CD4-positive, CD25-positive, alpha-beta regulatory T cell (primary cell): Measurements from ENCODE around the gene TRUB1. TPM values are rescaled to one million over a fixed set of nuclear protein-coding genes. Genes with fewer than 3 reads are reported as not detected.
"Not testable (repeated sequence)": the region's sequence is repeated elsewhere in the genome, so short reads cannot be mapped to it uniquely, and the experiment has no call there.

Experiments
- ATAC-seq, 2 donors: fragments of 150-1000 bp; cut with Tn5 transposase; one replicate each; pipeline ENCODE4 v1.10.0; 2021; ENCODE audit warnings: low read depth in 2 of 2, moderate number of reproducible peaks in 2 of 2, moderate library complexity in 1 of 2
- DNase-seq, 3 donors: peaks; one replicate each; pipeline versions ENCODE4 v3.0.0 to v3.0.0-alpha.2; 2012 to 2022; ENCODE audit warnings: mixed read lengths in 1 of 3
- H3K27ac ChIP-seq: one replicate; pipeline ENCODE4 v1.7.0; 2013; ENCODE audit warnings: mild to moderate bottlenecking, low read length; ENCODE audit not compliant: insufficient read depth, poor library complexity, severe bottlenecking
- H3K27me3 ChIP-seq: one replicate; pipeline ENCODE4 v1.7.0; 2013; ENCODE audit warnings: low read length; ENCODE audit not compliant: control insufficient read depth, insufficient read depth
- H3K36me3 ChIP-seq: one replicate; pipeline ENCODE4 v1.7.0; 2013; ENCODE audit warnings: mild to moderate bottlenecking, low read length, moderate library complexity; ENCODE audit not compliant: control insufficient read depth, insufficient read depth
- H3K4me1 ChIP-seq: 2 replicates; pipeline ENCODE4 v1.7.0; 2013; ENCODE audit warnings: mild to moderate bottlenecking, low read length; ENCODE audit not compliant: insufficient read depth, control insufficient read depth, poor library complexity, severe bottlenecking
- H3K4me3 ChIP-seq: one replicate; pipeline ENCODE4 v1.7.0; 2013; ENCODE audit warnings: low read depth, mild to moderate bottlenecking, low read length, moderate library complexity
- H3K9me3 ChIP-seq, 2 experiments: 1 replicate in 1 of 2; 2 replicates in 1 of 2; pipeline ENCODE4 v1.7.0; 2013; ENCODE audit warnings: low read length in 2 of 2, mild to moderate bottlenecking in 1 of 2, moderate library complexity in 1 of 2; ENCODE audit not compliant: control insufficient read depth in 2 of 2
- H3K27ac Mint-ChIP-seq, 3 donors: one replicate each; pipeline ENCODE4 v1.8.0; 2020 to 2022; ENCODE audit warnings: mild to moderate bottlenecking in 3 of 3, mixed read lengths in 3 of 3, moderate library complexity in 2 of 3
- H3K27me3 Mint-ChIP-seq: one replicate; pipeline ENCODE4 v1.8.0; 2022; ENCODE audit warnings: mild to moderate bottlenecking, mixed read lengths
- H3K36me3 Mint-ChIP-seq: one replicate; pipeline ENCODE4 v1.8.0; 2020; ENCODE audit warnings: mixed read lengths
- H3K4me1 Mint-ChIP-seq, 4 donors: one replicate each; pipeline ENCODE4 v1.8.0; 2020 to 2022; ENCODE audit warnings: mixed read lengths in 4 of 4, mild to moderate bottlenecking in 1 of 4
- H3K4me3 Mint-ChIP-seq, 4 donors: one replicate each; pipeline ENCODE4 v1.8.0; 2020 to 2022; ENCODE audit warnings: mild to moderate bottlenecking in 4 of 4, mixed read lengths in 4 of 4, moderate library complexity in 3 of 4
- H3K9me3 Mint-ChIP-seq, 7 donors: one replicate each; pipeline ENCODE4 v1.8.0; 2020 to 2022; ENCODE audit warnings: mixed read lengths in 7 of 7, mild to moderate bottlenecking in 3 of 7, moderate library complexity in 2 of 7
- polyA plus RNA-seq, 4 donors: library from polyadenylated mRNA; unstranded; fragments of 300-500 nt; fragmentation: Illumina TruSeq; gene quantifications; one replicate each; pipeline ENCODE4 v1.2.3, GENCODE V29; 2021
- total RNA-seq: library from RNA; stranded (reverse); gene quantifications from one replicate; pipeline ENCODE4 v1.2.3, GENCODE V29; 2022

TRUB1 gene
- 8.0 TPM for total RNA-seq
- 10 to 100 TPM in 1 of 4 donors, 1 to 10 TPM in 3; 7.4 to 12.1 (median 8.6) TPM for polyA plus RNA-seq

GRCh38 chr10:114937962-114938855 lies at the start of gene TRUB1:
Gene TRUB1 (plus strand): TSS chr10:114938195. CDS start chr10:114938254, 59 bp downstream.
- Histone ChIP-seq H3K4me1 (peaks cover 13% of the 10 kb centered on the region), H3K9me3 (no peaks in the 10 kb centered on the region), H3K27ac (peak within 1 kb of the TSS; percentile 72), H3K4me3 (peak within 1 kb of the TSS; percentile 90), H3K27me3 (peaks cover 1% of the 10 kb centered on the region), H3K36me3 (peaks cover 12% of the 10 kb centered on the region)
- H3K9me3 Mint-ChIP-seq = peaks cover 0 to 1% (median 0%) of the 10 kb centered on the region in 7 donors
- peaks cover 12% of the 10 kb centered on the region for H3K36me3 Mint-ChIP-seq
- no peaks in the 10 kb centered on the region for H3K27me3 Mint-ChIP-seq
- ATAC-seq (peak; percentile 100), DNase-seq (peak; percentile 82 to 96 (median 87))
- peak within 1 kb of the TSS; percentile 97 to 99 (median 98) for H3K4me3 Mint-ChIP-seq
- peak within 1 kb of the TSS; percentile 96 to 98 (median 97) for H3K27ac Mint-ChIP-seq
- H3K4me1 Mint-ChIP-seq = peaks cover 26 to 38% (median 31%) of the 10 kb centered on the region in 4 donors

GRCh38 chr10:114893251-114893650 lies 44.7 kb upstream of the TRUB1 start:
- Histone ChIP-seq H3K4me1 (no peaks in the 10 kb centered on the region), H3K9me3 (no peaks in the 10 kb centered on the region), H3K4me3 (no peak overlapping the region), H3K27me3 (peaks cover 2% of the 10 kb centered on the region), H3K27ac (no peak overlapping the region), H3K36me3 (no peaks in the 10 kb centered on the region)
- Mint-ChIP-seq H3K4me3 (no peak overlapping the region), H3K27ac (no peak overlapping the region), H3K36me3 (no peaks in the 10 kb centered on the region), H3K9me3 (peaks cover 0 to 1% (median 0%) of the 10 kb centered on the region in 7 donors), H3K4me1 (no peaks in the 10 kb centered on the region), H3K27me3 (peaks cover 7% of the 10 kb centered on the region)
- ATAC-seq (no peak), DNase-seq (no peak)

GRCh38 chr10:114894911-114895310 lies 43.1 kb upstream of the TRUB1 start:
- Mint-ChIP-seq H3K9me3 (peaks cover 0 to 3% (median 0%) of the 10 kb centered on the region in 7 donors), H3K27ac (no peak overlapping the region), H3K4me3 (no peak overlapping the region), H3K36me3 (no peaks in the 10 kb centered on the region), H3K27me3 (peaks cover 11% of the 10 kb centered on the region), H3K4me1 (no peaks in the 10 kb centered on the region)
- Histone ChIP-seq H3K9me3 (no peaks in the 10 kb centered on the region), H3K27me3 (no peaks in the 10 kb centered on the region), H3K4me3 (no peak overlapping the region), H3K27ac (no peak overlapping the region), H3K36me3 (no peaks in the 10 kb centered on the region), H3K4me1 (no peaks in the 10 kb centered on the region)
- DNase-seq (no peak), ATAC-seq (no peak)

DNA sequence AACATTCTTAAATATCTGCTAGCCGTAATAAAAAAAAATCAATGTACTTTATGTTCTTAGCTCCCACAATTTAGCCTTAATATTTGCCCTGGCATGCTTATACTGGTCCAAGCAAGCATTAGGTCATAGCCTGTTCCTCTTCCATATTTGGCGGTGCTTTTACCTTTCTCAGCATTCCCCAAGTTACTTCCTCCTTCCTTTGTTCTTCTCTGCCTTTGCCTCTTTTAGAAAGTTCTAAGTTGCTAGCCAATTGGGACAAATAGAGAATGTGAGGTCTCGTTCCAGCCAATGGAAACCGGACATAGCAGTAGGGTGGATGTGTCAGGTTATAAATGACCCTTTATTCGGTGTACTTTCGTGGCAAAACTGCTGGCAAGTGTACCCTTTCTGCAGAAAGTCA lies 41.0 kb upstream of the TRUB1 start:
- H3K4me3 Mint-ChIP-seq, ATAC-seq, H3K27ac Mint-ChIP-seq, H3K36me3 Mint-ChIP-seq, H3K36me3 ChIP-seq, DNase-seq, H3K9me3 Mint-ChIP-seq, H3K4me1 ChIP-seq, H3K27me3 ChIP-seq, H3K4me1 Mint-ChIP-seq, H3K4me3 ChIP-seq, H3K27ac ChIP-seq, H3K9me3 ChIP-seq: not testable (repeated sequence)
- peaks cover 11% of the 10 kb centered on the region for H3K27me3 Mint-ChIP-seq

GRCh38 chr10:114897593-114897992 lies 40.4 kb upstream of the TRUB1 start:
- H3K9me3 ChIP-seq = no peaks in the 10 kb centered on the region
- no peaks in the 10 kb centered on the region for H3K36me3 Mint-ChIP-seq
- no peak overlapping the region for H3K4me3 ChIP-seq
- H3K4me1 Mint-ChIP-seq = no peaks in the 10 kb centered on the region
- H3K4me3 Mint-ChIP-seq = no peak overlapping the region
- H3K27me3 Mint-ChIP-seq = peaks cover 11% of the 10 kb centered on the region
- no peaks in the 10 kb centered on the region for H3K27me3 ChIP-seq
- H3K9me3 Mint-ChIP-seq = peaks cover 0 to 3% (median 0%) of the 10 kb centered on the region in 7 donors
- H3K36me3 ChIP-seq = no peaks in the 10 kb centered on the region
- DNase-seq = no peak
- ATAC-seq = no peak
- no peak overlapping the region for H3K27ac ChIP-seq
- no peaks in the 10 kb centered on the region for H3K4me1 ChIP-seq
- H3K27ac Mint-ChIP-seq = no peak overlapping the region

DNA sequence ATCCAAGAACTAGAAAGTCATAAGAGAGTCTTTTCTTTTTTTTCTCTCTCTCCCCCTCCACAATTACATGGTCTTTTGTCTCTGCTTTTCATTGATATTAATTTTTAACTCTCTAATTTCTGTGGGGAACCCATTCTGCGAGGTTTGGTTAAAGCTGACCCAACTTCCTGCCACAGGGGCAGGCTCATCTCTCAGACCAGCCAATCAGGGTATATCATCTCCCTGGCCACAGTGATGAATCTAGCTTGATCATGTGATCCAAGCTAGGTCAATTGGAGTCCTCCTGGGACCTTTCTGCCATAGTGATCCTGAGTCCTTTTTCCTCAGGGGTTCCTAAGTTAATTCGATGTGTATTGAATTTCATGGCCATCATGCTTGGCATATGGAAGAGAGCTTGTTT lies 38.0 kb upstream of the TRUB1 start:
- Mint-ChIP-seq H3K9me3 (peaks cover 0 to 3% (median 0%) of the 10 kb centered on the region in 7 donors), H3K27me3 (peaks cover 17% of the 10 kb centered on the region), H3K4me3 (no peak overlapping the region), H3K27ac (no peak overlapping the region), H3K4me1 (peaks cover 0 to 2% (median 0%) of the 10 kb centered on the region in 4 donors), H3K36me3 (no peaks in the 10 kb centered on the region)
- H3K27me3 ChIP-seq = no peaks in the 10 kb centered on the region
- H3K9me3 ChIP-seq = no peaks in the 10 kb centered on the region
- H3K4me1 ChIP-seq = no peaks in the 10 kb centered on the region
- H3K27ac ChIP-seq = no peak overlapping the region
- ATAC-seq (no peak), DNase-seq (no peak)
- H3K4me3 ChIP-seq = no peak overlapping the region
- no peaks in the 10 kb centered on the region for H3K36me3 ChIP-seq

GRCh38 chr10:114900658-114901057 lies 37.3 kb upstream of the TRUB1 start:
- H3K27me3 ChIP-seq = no peaks in the 10 kb centered on the region
- no peak overlapping the region for H3K27ac ChIP-seq
- no peaks in the 10 kb centered on the region for H3K4me1 ChIP-seq
- no peak overlapping the region for H3K4me3 ChIP-seq
- ATAC-seq = no peak
- H3K36me3 ChIP-seq = no peaks in the 10 kb centered on the region
- Mint-ChIP-seq H3K4me3 (no peak overlapping the region), H3K27me3 (peaks cover 21% of the 10 kb centered on the region), H3K4me1 (peaks cover 0 to 2% (median 0%) of the 10 kb centered on the region in 4 donors), H3K27ac (no peak overlapping the region), H3K9me3 (peaks cover 0 to 2% (median 0%) of the 10 kb centered on the region in 7 donors), H3K36me3 (no peaks in the 10 kb centered on the region)
- H3K9me3 ChIP-seq = no peaks in the 10 kb centered on the region
- DNase-seq = no peak
